GM18511 (cell line): ENCODE results near the gene CMKLR1.

Source experiments
- ATAC-seq: cut with Tn5 transposase; IDR thresholded peaks from one replicate; pipeline ENCODE4 v1.9.1; 2021; ENCODE audit warnings: mild to moderate bottlenecking, moderate library complexity; ENCODE audit not compliant: unreplicated experiment

The CMKLR1 gene

GRCh38 chr12:108338915-108339657 is at the start of gene CMKLR1:
Gene CMKLR1 (minus strand): TSS chr12:108339311. CDS start chr12:108293591, 45,720 bp downstream.
- ATAC-seq = no peak

GRCh38 chr12:108387771-108388170 is 48.7 kb upstream of the CMKLR1 start:
- no peak for ATAC-seq

GRCh38 chr12:108386709-108387360 is 47.7 kb upstream of the CMKLR1 start:
- no peak for ATAC-seq

- ATAC-seq = no peak
These were observed 43.3 kb upstream of the CMKLR1 start for GRCh38 chr12:108382437-108382801.

GRCh38 chr12:108381787-108382436 is 42.8 kb upstream of the CMKLR1 start:
- ATAC-seq = no peak

GRCh38 chr12:108380382-108380781 is 41.3 kb upstream of the CMKLR1 start:
- ATAC-seq = no peak

- no peak for ATAC-seq
These were observed 40.7 kb upstream of the CMKLR1 start for GRCh38 chr12:108379823-108380222.

GRCh38 chr12:108378926-108379325 is 39.8 kb upstream of the CMKLR1 start:
- ATAC-seq = no peak

GRCh38 chr12:108377260-108377659 is 38.1 kb upstream of the CMKLR1 start:
- ATAC-seq = no peak

- no peak for ATAC-seq
These were observed 37.0 kb upstream of the CMKLR1 start for GRCh38 chr12:108375986-108376663.

GRCh38 chr12:108374596-108375320 is 35.6 kb upstream of the CMKLR1 start:
- ATAC-seq = no peak

GRCh38 chr12:108373111-108373510 is 34.0 kb upstream of the CMKLR1 start:
- ATAC-seq = no peak

- ATAC-seq = no peak
These were observed 32.8 kb upstream of the CMKLR1 start for GRCh38 chr12:108371801-108372344.

GRCh38 chr12:108370415-108370814 is 31.3 kb upstream of the CMKLR1 start:
- no peak for ATAC-seq

GRCh38 chr12:108369736-108370396 is 30.8 kb upstream of the CMKLR1 start:
- no peak for ATAC-seq

- no peak for ATAC-seq
These were observed 29.0 kb upstream of the CMKLR1 start for GRCh38 chr12:108368089-108368488.

- ATAC-seq = no peak
These were observed 28.3 kb upstream of the CMKLR1 start for GRCh38 chr12:108367436-108367835.

- no peak for ATAC-seq
These were observed 26.2 kb upstream of the CMKLR1 start for GRCh38 chr12:108365324-108365723.

GRCh38 chr12:108364879-108365278 is 25.8 kb upstream of the CMKLR1 start:
- ATAC-seq = no peak

- no peak for ATAC-seq
These were observed 24.5 kb upstream of the CMKLR1 start for GRCh38 chr12:108363565-108363964.
